ENCODE measurements around the gene CSNK1G1.
A peak's percentile ranks its signal among the peaks of the same experiment; 100 is the strongest.
"Not testable (repeated sequence)": the region's sequence is repeated elsewhere in the genome, so short reads cannot be mapped to it uniquely, and the experiment has no call there.

Gene CSNK1G1

DNA sequence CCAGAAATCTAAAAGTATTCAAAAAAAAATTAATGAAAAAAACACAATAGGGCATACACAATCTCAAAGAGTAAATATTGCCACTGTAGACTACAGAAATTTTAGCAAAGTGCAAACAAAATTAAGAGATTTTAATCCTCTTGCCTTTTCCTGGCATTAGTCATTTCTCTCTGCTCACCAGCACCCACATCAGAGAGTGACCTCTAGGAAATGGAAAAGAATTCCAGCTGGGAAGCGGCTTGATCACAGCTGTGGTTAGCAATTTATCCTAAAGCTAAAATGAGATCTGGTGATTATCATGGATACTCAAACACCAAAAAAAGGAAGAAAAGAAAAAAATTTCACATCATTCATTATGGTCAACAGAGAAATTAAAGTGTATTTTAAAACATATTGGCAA, 7.5 kb downstream of the CSNK1G1 start:
- no peak for DNase-seq

DNA sequence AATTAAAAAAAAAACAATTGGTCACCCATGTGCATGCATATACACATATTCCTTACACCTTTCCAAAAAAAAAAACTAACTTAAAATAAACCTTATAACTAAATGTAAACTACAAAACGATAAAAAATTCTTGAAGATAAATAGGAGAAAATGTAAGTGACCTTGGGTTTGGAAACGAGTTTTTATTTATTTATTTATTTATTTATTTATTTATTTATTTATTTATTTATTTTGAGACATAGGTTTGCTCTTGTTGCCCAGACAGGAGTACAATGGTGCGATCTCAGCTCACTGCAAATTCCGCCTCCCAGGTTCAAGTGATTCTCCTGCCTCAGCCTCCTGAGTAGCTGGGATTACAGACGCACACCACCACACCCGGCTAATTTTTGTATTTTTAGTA, 9.7 kb downstream of the CSNK1G1 start:
- not testable (repeated sequence) for DNase-seq

- DNase-seq, result no peak
Measured at GRCh38 chr15:64344651-64345294, 11.2 kb downstream of the CSNK1G1 start.

DNA sequence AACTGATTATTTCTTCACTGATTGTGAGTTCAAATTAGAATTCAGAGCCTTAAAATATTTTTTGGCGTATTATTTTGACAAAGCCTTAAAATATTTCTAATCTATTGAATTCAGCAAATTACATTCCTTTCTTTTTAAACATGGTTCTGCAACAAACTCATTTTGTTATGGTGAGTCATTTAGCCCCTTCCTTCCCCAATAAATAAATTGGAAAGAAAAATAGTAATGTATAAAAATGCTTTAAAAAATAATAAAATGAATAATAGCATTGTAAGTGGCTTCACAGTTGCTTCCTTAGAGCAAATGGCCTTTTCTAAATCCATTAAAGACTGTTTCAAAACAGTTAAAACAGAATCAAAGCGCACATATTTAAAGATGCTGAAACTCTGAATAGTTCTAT, 12.1 kb downstream of the CSNK1G1 start:
- DNase-seq, result no peak

- no peak for DNase-seq
Measured at GRCh38 chr15:64343222-64343621, 12.8 kb downstream of the CSNK1G1 start.

DNA sequence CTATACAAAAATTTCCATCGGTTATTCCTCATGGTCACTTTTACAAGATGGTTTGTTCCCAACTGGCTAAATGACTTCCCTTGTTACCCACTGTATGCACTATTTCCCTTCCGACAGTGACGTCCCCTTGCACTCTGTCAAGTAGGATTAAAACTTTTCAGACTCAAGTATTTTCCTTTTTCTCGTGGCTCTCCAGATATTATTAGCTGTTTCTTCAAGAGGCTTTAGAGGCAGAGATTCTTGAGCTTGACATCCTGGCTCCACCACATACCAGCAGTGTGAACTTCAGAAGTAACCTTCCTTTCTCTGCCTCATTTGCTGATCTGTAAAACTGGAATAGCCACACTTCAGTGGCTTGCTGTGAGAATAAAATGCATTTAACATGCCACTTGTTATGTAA, 14.0 kb downstream of the CSNK1G1 start:
- DNase-seq, result no peak

GRCh38 chr15:64340355-64340754, 15.6 kb downstream of the CSNK1G1 start:
- no peak for DNase-seq

DNA sequence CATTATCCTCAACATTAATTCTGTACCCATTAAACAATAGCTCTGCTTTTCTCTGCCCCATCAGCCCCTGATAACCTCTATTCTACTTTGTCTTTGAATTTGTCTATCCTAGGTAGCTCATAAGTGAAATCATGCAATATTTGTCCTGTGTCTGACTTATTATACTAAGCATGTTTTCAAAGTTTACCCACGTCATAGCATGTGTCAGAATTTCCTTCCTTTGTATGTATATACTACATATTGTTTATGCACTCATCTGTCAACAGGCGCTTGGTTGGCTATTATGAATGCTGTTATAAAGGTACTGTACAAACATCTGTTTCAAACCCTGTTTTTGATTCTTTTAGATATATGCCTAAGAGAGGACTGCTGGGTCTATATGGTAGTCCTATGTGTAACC, 18.2 kb downstream of the CSNK1G1 start:
- no peak for DNase-seq

GRCh38 chr15:64333986-64334929, 21.7 kb downstream of the CSNK1G1 start:
- DNase-seq, result peak; percentile 60

DNA sequence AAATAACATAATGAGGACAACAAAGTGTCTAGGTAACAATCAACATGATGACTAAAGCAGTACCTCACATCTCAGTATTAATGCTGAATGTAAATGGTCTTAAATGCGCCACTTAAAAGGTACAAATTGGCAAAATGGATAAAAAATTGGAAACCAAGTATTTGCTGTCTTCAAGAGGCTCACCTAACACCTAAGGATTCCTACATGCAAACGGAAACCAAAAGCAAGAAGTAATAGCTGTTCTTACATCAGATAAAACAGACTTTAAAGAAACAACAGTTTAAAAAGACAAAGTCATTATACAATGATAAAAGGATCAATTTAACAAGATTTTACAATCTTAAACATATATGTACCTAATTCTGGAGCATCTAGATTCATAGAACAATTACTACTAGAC, 22.5 kb downstream of the CSNK1G1 start:
- DNase-seq, result no peak

DNA sequence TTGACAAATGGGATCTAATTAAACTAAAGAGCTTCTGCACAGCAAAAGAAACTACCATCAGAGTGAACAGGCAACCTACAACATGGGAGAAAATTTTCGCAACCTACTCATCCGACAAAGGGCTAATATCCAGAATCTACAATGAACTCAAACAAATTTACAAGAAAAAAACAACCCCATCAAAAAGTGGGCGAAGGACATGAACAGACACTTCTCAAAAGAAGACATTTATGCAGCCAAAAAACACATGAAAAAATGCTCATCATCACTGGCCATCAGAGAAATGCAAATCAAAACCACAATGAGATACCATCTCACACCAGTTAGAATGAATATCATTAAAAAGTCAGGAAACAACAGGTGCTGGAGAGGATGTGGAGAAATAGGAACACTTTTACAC, 24.3 kb downstream of the CSNK1G1 start:
- DNase-seq, result not testable (repeated sequence)

DNA sequence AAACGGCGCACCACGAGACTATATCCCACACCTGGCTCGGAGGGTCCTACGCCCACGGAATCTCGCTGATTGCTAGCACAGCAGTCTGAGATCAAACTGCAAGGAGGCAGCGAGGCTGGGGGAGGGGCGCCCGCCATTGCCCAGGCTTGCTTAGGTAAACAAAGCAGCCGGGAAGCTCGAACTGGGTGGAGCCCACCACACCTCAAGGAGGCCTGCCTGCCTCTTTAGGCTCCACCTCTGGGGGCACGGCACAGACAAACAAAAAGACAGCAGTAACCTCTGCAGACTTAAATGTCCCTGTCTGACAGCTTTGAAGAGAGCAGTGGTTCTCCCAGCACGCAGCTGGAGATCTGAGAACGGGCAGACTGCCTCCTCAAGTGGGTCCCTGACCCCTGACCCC, 29.0 kb downstream of the CSNK1G1 start:
- not testable (repeated sequence) for DNase-seq

DNA sequence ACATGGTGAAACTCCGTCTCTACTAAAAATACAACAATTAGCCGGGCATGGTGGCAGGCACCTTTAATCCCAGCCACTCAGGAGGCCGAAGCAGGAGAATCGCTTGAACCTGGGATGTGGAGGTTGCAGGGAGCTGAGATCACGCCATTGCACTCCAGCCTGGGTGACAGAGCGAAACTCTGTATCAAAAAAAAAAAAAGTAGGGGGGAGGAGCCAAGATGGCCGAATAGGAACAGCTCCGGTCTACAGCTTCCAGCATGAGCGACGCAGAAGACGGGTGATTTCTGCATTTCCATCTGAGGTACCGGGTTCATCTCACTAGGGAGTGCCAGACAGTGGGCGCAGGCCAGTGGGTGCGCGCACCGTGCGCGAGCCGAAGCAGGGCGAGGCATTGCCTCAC, 29.5 kb downstream of the CSNK1G1 start:
- DNase-seq, result not testable (repeated sequence)

DNA sequence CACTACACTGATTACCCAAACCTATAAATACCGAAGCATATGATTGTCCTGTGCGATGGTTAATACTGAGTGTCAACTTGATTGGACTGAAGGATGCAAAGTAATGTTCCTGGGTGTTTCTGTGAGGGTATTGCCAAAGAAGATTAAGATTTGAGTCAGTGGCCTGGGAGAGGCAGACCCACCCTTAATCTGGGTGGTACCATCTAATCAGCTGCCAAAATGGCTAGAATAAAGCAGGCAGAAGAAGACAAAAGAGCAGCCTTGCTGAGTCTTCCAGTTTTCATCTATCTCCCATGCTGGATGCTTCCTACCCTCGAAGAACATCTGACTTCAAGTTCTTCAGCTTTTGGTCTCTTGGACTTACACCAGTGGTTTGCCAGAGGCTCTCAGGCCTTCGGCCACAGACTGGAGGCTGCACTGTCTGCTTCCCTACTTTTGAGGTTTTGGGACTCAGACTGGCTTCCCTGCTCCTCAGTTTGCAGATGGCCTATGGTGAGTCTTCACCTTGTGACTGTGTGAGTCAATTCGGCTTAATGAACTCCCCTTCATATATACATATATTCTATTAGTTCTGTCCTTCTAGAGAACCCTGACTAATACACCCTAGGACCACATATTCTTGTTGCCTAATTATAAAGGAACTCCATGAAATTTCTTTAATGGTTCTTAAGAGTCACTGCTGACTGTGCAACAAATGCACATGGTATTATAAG, 31.7 kb downstream of the CSNK1G1 start:
- DNase-seq, result no peak

DNA sequence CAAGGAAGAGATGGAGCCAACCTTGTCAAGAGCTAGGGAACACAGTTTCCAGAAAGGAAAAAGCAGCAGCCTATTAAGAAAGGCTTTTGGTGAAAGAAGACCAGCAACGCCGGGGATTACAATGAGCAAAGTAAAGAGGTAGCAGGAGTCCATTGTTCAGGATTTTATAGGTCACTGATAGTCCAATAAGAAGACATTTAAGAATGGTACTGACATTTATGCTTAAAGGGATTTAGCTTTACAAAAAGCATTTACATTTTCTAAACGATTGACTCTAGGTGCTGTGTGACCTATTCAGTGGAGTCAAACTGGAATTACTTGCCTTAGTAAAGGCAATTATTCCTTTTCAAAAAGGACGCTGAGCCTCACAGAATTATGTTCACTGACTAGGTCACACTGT, 40.8 kb downstream of the CSNK1G1 start:
- no peak for DNase-seq

- DNase-seq, result no peak
Measured at GRCh38 chr15:64314456-64314855, 41.5 kb downstream of the CSNK1G1 start.

- no peak for DNase-seq
Measured at GRCh38 chr15:64311566-64311965, 44.4 kb downstream of the CSNK1G1 start.

DNA sequence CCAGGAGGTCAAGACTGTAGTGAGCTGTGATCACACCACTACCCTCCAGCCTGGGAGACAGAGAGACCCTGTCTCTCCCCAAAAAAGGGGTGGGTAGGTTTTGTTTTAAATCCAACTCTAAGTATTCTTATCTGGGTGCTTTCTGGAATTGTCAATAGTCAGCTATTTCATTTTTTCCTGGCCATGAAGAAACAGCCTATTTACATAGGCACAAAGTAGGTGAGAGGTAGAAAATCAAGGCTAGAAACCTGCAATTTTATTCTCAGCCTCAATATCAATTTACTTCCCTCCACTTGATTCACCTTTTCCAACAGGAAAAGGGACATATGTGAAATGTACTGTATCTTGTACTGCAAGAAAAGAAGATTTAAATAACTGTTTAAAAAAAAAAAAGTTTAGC, 45.9 kb downstream of the CSNK1G1 start:
- no peak for DNase-seq

DNA sequence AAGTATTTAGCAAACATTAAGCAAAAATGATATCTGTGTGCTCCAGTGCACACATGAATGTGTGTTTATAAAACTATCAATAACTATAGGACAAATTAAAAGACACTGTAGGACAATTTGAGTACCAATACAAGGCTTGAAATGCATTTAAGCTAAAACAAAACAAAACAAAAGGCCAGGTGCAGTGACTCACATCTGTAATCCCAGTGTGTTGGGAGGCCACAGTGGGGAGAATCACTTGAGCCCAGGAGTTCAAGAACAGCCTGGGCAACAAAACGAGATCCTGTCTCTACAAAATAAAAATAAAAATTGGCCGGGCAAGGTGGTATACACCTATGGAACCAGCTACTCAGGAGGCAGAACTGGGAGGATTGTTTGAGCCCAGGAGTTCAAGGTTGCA, 50.7 kb downstream of the CSNK1G1 start:
- no peak for DNase-seq

- no peak for DNase-seq
Measured at GRCh38 chr15:64289550-64289949, 66.4 kb downstream of the CSNK1G1 start.

- DNase-seq, result no peak
Measured at GRCh38 chr15:64288999-64289398, 67.0 kb downstream of the CSNK1G1 start.

- no peak for DNase-seq
Measured at GRCh38 chr15:64288577-64288976, 67.4 kb downstream of the CSNK1G1 start.

GRCh38 chr15:64287953-64288352, 68.0 kb downstream of the CSNK1G1 start:
- DNase-seq, result no peak

DNA sequence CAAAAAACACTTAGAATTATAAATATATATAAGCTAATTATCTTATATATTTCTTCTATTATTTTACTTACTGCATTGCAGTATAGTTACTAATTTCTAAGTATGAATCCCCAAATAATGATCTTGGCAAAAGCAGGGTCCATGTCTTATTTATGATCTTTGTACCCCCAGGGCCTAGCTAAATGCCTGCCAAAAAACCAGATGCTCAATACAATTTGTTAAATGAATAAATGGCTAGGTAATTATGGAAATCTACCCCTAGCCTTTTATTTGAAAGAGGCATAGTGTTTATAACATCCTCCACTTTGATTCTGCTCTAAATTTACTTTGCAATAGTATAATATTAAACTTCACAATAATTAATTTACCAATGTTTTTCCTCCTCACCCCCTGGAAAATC, 69.5 kb downstream of the CSNK1G1 start:
- DNase-seq, result no peak

Measured in CD4-positive, alpha-beta T cell treated with Interleukin-10 for 1 hour (primary cell).